ENCODE measurements around the gene KCNQ5.

The KCNQ5 gene

GRCh38 chr6:72810571-72811280 is 188.9 kb downstream of the KCNQ5 start:
- DNase-seq, result no peak

DNA sequence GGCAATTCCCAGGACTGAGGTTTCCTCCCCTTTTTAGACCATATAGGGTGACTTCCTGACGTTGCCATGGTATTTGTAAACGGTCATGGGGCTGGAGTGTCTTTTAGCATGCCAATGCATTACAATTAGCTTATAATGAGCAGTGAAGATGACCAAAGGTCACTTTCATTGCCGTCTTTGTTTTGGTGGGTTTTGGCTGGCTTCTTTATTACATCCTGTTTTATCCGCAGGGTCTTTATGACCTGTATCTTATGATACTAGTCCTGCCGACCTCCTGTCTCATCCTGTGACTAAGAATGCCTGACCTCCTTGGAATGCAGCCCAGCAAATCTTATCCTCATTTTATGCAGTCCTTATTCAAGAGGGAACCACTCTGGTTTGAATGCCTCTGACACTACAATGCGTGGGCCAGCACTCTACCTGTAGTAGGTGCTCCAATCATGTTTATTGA is 190.1 kb downstream of the KCNQ5 start:
- no peak for DNase-seq

- DNase-seq, result no peak
Observed at GRCh38 chr6:72813807-72814596, 192.1 kb downstream of the KCNQ5 start.

DNA sequence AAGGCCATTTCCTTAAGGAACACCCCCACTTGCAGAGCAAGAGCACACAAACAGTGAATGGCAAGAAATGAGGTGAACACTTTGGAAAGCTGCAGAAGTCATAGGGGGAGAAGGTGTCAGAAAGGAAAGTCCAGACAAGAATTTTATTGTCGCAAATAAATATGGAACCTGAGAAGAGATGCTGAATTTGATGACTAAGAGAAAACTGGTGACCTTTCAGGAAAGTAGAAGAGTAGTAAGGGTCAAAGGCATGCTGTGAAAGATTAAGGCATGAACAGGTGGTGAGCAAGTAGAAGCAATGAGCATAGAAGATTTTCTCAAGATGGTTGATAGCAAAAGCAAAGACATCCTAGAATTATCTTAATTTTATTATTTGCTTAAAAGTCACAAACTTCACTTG is 194.2 kb downstream of the KCNQ5 start:
- DNase-seq, result no peak

DNA sequence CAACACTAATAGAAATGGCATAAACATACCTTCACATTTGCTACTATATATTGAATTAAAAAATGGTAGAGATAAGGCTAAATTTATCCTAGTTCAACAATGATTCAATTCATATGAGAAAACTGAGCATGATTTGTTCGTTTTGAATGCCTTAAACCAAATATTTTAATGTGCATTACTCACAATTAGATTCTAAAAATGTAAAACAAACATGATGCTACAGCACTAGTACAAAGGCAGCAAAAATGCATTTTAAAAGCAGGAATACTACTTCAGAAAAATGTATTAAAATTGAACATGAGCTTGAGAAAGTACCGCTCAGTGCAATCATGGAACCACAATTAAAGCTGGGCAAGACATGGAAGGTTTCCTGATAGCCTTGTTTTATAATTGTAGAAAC is 195.3 kb downstream of the KCNQ5 start:
- no peak for DNase-seq

DNA sequence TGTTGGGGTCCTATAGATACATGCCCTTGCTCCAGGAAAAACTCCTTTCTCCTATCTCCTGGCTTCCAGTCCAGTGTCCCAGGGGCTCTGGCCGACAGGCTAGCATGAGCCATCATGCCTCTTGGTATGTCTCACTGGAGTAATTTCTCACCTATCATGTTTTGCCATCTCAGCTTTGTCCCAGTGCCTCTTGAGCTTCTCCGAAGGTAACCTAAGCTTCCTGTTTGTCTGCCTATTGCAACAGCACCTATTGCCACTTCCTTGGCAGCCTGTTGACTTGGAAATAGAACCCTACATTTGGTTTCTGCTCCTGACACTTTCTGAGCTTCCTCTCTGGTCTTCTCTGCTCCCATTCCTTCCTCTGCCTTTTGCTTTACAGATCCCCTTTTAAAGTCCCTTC is 197.7 kb downstream of the KCNQ5 start:
- DNase-seq, result no peak

- DNase-seq, result no peak
Observed at GRCh38 chr6:72820153-72820552, 198.3 kb downstream of the KCNQ5 start.

DNA sequence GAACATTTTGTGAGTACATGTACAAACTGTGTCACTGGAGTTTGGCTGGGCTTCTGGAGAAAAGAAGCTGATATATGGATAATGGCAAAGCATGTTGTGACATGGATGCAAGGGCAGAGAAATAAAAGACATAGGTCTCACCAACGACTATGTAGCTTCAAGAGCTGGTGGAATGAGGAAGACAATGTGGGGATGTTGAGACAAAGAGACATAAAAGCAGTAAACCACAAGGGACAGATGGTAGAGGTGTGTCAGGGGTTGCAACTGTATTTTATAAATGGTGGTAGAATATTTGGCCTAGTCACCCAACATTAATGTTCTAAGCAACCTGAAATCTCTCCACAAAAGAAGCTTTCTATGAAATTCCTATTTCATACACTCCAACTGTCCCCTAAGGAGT is 199.0 kb downstream of the KCNQ5 start:
- DNase-seq, result no peak

DNA sequence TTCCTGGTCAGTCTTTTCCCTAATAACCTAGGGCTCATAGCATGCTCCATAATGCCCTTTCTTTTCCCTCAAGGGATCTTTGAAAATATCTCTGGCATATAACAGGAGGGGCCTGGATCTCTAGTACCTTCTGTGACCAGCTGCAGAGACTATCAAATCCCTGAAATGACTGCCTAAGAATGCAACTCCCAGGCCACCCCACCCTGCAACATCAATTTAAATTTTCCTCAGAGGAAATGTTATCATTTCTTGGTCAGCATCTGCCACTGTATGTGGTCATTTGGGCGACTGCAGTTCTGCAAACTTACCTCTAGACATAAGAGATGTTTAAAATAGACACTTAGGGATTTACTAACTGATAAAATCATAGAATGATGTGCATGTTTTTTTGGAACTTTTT is 200.2 kb downstream of the KCNQ5 start:
- no peak for DNase-seq

GRCh38 chr6:72822691-72823090 is 200.8 kb downstream of the KCNQ5 start:
- no peak for DNase-seq

DNA sequence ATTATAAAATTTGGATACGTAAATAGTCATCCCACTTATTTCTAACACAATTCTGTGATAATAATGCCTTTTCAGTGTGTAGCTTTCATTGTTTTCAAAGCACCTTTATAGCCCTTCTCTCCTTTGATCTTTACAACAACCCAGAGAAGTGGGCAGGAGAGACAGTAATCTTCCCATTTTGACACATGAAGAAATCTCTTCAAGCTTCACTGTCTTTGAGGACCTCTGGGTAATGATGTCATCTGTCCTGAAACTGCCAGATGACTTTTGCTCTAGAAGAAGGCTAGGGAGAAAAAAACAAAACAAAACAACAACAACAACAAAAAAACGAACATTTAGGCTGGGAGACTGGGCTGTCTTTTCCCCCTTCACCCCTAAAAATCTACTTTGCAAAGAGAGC is 203.0 kb downstream of the KCNQ5 start:
- DNase-seq, result no peak

DNA sequence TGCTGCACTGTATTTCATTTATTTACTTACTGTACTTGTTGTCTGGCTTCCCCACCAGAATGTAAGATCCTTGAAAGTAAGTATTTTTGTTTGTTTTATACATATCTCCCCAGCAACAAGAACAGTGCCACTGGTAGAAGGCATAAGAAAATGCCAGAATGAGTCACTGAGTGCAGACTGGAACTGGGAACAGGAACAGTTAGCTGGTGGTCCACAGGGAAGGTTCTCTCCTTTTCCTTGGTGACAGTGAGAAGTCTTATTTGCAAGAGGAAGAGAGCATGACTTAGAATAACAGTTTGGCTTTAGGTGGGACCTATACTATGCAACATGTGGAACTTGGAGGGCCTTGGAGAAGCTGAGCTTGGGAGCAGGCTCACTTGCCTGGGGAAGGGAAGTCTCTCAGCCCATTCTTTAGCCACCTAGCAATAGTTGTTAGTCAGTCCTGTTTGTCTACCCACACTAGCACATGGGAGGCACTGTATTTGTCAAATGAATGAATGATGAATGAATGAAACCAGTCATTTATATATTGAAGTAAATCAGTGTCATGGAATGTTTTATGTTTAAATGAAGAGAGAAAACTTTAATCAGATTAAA is 203.5 kb downstream of the KCNQ5 start:
- DNase-seq, result no peak

GRCh38 chr6:72826037-72826436 is 204.2 kb downstream of the KCNQ5 start:
- no peak for DNase-seq

DNA sequence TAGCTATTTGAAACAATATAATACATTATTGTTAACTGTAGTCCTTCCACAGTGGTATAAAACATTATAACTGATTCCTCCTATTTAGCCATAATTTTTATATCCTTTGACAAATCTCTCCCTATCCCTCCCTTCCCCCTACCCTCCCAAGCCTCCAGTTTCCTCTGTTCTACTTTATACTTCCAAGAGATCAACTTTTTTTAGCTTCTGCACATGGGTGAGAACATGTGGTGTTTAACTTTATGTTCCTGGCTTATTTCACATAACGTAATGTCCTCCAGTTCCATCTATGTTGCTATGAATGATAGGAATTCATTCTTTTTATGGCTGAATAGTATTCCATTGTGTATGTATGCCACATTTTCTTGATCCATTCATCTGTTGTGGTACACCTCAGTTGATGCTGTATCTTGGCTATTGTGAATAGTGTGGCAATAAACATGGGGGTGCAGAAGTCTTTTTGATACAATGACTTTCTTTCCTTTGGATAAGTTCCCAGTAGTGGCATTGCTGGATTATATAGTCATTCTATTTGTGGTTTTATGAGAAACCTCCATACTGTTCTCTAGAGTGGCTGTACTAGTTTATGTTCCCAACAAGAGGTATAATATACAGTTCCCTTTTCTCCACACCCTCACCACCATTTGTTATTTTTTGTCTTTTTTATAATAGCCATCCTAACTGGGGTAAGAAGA is 205.0 kb downstream of the KCNQ5 start:
- no peak for DNase-seq

DNA sequence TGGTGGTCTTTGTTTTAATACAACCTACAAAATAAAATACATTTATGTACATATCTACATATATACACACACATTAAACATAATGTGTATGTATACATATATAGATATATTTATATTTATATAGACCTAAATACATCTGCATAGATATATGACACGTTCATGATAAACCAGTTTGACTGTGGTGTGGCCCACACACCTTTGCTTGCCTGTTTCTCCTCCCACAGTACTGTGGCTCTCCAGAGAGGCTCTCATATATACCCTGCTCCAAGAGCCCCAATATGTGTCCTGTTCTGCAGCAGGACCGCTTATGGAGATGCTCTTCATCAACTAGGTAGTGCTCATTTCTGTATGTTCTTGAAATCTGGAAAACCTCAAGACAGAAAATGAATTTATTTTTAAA is 207.0 kb downstream of the KCNQ5 start:
- no peak for DNase-seq

- no peak for DNase-seq
Observed at GRCh38 chr6:72832271-72832670, 210.4 kb downstream of the KCNQ5 start.

DNA sequence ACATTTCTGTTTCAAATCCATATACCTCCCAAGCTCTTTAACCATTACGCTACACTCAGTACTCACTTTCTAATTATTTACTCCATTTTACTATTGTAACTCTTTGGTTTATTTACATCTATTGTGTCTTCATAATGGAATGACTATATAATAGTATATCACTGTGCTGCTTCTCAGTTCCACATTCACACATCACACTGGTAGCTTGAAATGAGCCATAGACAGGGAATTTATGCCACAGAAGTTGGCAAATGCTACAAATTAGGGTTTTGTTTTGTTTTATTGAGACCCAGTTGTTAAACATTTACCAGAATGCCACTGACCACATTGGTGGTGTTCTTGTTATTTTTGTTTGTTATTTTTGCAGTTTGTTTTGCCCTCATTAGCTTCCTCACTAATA is 213.9 kb downstream of the KCNQ5 start:
- DNase-seq, result no peak

- DNase-seq, result no peak
Observed at GRCh38 chr6:72836971-72837370, 215.1 kb downstream of the KCNQ5 start.

GRCh38 chr6:72841195-72841594 is 219.3 kb downstream of the KCNQ5 start:
- DNase-seq, result no peak

GRCh38 chr6:72842140-72842539 is 220.3 kb downstream of the KCNQ5 start:
- no peak for DNase-seq

DNA sequence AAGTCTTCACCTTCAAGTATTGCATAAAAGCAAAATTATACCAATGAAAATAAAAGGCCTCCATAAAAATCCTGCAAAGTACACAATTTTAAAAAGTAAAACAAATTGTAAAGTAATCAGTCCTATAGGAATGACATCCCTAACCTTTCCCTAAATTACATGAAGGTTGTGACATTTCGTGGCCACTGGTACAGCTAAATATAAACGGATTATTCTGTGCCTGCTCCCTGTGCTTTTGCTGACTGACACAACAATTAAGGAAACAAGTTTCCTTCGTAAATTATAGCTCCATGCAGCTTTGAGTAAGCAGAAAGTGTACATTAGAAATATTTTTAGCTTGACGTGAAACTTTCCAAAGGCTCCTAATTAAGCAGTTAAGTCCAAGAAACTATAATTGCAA is 222.8 kb downstream of the KCNQ5 start:
- DNase-seq, result no peak

- DNase-seq, result no peak
Observed at GRCh38 chr6:72849346-72849745, 227.5 kb downstream of the KCNQ5 start.

DNA sequence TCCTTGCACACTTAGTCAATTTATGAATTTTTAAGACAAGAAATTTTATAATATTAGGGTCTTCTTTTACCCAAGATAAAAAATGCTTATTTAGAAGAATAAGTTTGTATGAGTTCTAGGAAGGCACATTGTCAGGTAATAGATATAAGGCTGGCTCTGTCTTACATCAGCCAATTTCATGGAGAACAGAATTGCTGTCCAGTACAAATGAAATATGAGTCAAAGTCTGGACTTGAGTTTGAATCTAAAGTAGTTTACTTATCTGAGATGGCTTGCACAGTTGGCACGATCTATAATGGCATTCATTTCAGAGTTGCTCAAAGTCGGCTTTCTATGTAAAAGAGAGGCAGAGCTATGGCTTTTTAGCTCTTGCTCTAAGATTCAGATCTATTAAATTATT is 228.2 kb downstream of the KCNQ5 start:
- no peak for DNase-seq
